Prostate gland (tissue), 2 donors: ENCODE results near the gene PSMA7.

ENCODE experiments used
- POLR2A ChIP-seq: fragments of 450-650 bp; IDR thresholded peaks from one replicate; pipeline ENCODE4 v1.6.1; 2016; ENCODE audit warnings: antibody characterized with exemption, mild to moderate bottlenecking
- POLR2AphosphoS5 ChIP-seq: sonication (generic); formaldehyde crosslinking; IDR thresholded peaks from one replicate; pipeline ENCODE4 v1.6.1; 2017; ENCODE audit warnings: antibody characterized with exemption
- TF ChIP-seq, protein P1 (sequence below), 4 experiments: fragments of 200-600 bp in 2 of 4; fragments of 450-650 bp in 2 of 4; sonication (generic) in 2 of 4; IDR thresholded peaks; 1 replicate in 3 of 4; 2 replicates in 1 of 4; pipeline ENCODE4 v1.5.1; 2016 to 2019; ENCODE audit warnings: antibody characterized with exemption in 4 of 4, mild to moderate bottlenecking in 2 of 4, moderate library complexity in 2 of 4

DNA sequence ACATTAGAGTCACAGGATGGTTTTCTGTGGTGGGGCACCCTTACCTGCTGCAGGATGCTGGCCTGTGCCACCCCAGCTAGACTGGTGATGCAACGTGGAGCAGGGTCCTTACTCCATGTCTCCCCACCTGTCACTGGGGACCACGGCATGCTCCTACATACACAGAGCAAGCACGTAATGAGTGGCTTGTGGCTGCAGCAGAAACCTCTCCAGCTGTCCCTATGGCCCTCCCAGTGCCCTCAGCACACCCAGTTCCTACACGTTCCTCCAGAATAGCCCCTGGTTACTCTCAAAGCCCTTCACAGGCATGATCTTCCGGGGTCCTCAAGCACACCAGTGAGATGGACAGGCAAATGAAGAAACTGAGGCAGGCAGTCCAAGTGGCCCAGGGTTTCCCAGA, 24.1 kb downstream of the PSMA7 start:
- TF ChIP-seq, protein P1, sequence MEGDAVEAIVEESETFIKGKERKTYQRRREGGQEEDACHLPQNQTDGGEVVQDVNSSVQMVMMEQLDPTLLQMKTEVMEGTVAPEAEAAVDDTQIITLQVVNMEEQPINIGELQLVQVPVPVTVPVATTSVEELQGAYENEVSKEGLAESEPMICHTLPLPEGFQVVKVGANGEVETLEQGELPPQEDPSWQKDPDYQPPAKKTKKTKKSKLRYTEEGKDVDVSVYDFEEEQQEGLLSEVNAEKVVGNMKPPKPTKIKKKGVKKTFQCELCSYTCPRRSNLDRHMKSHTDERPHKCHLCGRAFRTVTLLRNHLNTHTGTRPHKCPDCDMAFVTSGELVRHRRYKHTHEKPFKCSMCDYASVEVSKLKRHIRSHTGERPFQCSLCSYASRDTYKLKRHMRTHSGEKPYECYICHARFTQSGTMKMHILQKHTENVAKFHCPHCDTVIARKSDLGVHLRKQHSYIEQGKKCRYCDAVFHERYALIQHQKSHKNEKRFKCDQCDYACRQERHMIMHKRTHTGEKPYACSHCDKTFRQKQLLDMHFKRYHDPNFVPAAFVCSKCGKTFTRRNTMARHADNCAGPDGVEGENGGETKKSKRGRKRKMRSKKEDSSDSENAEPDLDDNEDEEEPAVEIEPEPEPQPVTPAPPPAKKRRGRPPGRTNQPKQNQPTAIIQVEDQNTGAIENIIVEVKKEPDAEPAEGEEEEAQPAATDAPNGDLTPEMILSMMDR (IDR thresholded peaks at IDR 0.05), result no peak
- TF ChIP-seq POLR2A, result no peak
- TF ChIP-seq POLR2AphosphoS5, result no peak
